WERI-Rb-1 (cell line): ENCODE data around the gene RNF43.
"Not testable (repeated sequence)": the region's sequence is repeated elsewhere in the genome, so short reads cannot be mapped to it uniquely, and the experiment has no call there.

Experiments
- DNase-seq: peaks from one replicate; pipeline ENCODE4 v3.0.0-alpha.2; 2020
- H3K27ac ChIP-seq: fragments of 250-450 bp; sonication (Bioruptor Pico); 2 replicates; pipeline ENCODE4 v1.5.1; 2020; ENCODE audit warnings: mild to moderate bottlenecking, moderate library complexity
- H3K27me3 ChIP-seq: fragments of 250-450 bp; sonication (Bioruptor Pico); 2 replicates; pipeline ENCODE4 v1.5.1; 2021; ENCODE audit warnings: mild to moderate bottlenecking, low read depth, moderate library complexity; ENCODE audit not compliant: insufficient read depth, severe bottlenecking
- H3K36me3 ChIP-seq: fragments of 250-450 bp; sonication (Bioruptor Pico); 2 replicates; pipeline ENCODE4 v1.5.1; 2020; ENCODE audit warnings: mild to moderate bottlenecking, moderate library complexity
- H3K4me3 ChIP-seq: 2 replicates; pipeline ENCODE4 v1.5.1; 2011; ENCODE audit warnings: low read depth, mild to moderate bottlenecking, control low read depth, low read length
- H3K9me3 ChIP-seq: fragments of 250-450 bp; sonication (Bioruptor Pico); 2 replicates; pipeline ENCODE4 v1.5.1; 2021; ENCODE audit warnings: mild to moderate bottlenecking, moderate library complexity; ENCODE audit not compliant: severe bottlenecking
- TF ChIP-seq, protein P1 (sequence below): IDR thresholded peaks from 2 replicates; pipeline ENCODE4 v1.5.1; 2011; ENCODE audit warnings: low read depth, mild to moderate bottlenecking, control low read depth, inconsistent platforms, low read length

RNF43 gene

DNA sequence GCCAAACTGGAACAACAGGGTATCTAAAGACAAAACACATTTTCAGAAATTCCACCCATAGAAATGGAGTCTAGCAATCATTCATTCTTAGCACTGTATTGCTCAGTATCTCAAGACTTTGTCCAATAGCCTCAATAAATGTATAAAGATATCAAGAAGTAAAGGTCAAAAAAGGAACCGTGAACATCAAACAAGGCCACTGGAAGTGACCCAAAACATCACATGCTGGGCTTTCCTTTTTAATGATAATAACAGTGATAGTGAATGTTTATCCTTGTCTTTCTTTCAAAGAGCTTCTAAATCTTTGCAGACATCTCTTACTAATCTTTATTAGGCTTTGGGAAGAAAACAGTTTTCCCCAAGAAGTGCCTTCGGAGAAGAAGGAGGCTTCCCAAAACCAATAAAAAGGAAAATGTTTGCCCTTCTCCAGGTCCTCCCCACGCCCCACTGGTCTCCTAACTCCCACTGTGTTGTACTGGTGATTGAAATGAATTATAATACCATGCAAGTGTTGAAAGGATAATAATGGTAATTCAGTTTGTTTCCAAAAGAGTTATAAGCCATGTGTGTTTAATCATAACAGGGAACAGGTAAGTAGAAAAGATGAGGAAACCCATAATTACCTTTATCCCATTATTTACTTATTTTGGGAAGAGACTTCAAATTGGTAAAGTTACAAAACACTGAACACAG lies 18.6 kb downstream of the RNF43 start:
- DNase-seq: no peak
- TF ChIP-seq, protein P1, sequence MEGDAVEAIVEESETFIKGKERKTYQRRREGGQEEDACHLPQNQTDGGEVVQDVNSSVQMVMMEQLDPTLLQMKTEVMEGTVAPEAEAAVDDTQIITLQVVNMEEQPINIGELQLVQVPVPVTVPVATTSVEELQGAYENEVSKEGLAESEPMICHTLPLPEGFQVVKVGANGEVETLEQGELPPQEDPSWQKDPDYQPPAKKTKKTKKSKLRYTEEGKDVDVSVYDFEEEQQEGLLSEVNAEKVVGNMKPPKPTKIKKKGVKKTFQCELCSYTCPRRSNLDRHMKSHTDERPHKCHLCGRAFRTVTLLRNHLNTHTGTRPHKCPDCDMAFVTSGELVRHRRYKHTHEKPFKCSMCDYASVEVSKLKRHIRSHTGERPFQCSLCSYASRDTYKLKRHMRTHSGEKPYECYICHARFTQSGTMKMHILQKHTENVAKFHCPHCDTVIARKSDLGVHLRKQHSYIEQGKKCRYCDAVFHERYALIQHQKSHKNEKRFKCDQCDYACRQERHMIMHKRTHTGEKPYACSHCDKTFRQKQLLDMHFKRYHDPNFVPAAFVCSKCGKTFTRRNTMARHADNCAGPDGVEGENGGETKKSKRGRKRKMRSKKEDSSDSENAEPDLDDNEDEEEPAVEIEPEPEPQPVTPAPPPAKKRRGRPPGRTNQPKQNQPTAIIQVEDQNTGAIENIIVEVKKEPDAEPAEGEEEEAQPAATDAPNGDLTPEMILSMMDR: no peak
- no peak overlapping the region for H3K4me3 ChIP-seq
- no peak overlapping the region for H3K27ac ChIP-seq
- no peaks in the 10 kb centered on the region for H3K36me3 ChIP-seq
- H3K9me3 ChIP-seq: no peaks in the 10 kb centered on the region
- H3K27me3 ChIP-seq: no peaks in the 10 kb centered on the region

DNA sequence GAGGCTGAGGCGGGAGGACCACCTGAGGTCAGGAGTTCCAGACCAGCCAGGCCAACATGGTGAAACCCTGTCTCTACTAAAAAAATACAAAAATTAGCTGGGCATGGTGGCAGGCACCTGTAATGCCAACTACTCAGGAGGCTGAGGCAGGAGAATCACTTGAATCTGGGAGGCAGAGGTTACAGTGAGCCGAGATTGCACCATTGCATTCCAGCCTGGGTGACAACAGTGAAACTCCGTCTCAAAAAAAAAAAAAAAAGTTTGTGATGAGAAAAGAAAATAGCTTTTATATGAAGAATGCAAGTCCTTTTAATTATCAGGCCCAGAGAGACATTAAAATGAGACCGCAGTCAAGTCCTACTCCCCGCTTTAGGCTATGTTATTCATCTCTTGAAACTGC lies 19.9 kb downstream of the RNF43 start:
- H3K9me3 ChIP-seq, H3K27me3 ChIP-seq, H3K36me3 ChIP-seq, H3K27ac ChIP-seq, DNase-seq, H3K4me3 ChIP-seq: not testable (repeated sequence)

DNA sequence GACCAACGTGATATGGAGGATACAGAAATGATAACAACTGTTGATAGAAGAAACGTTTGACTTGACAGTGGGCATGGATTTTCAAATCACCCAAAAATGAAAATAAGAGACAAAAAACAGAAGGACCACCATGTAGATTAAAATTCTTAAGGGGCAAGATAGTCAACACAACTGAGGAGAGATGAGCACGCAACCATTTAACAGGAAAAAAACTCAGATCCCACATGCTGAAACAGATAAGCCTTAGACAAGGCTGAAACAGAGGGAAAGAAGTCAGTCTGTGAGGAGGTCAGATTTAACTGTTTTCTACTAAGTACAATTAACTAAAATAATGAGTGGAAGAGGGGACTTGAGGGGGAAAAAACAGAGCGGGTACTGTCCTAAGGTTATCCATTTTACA lies 21.2 kb downstream of the RNF43 start:
- H3K27ac ChIP-seq: no peak overlapping the region
- H3K27me3 ChIP-seq: no peaks in the 10 kb centered on the region
- no peaks in the 10 kb centered on the region for H3K9me3 ChIP-seq
- TF ChIP-seq, protein P1: no peak
- no peak for DNase-seq
- H3K4me3 ChIP-seq: no peak overlapping the region
- H3K36me3 ChIP-seq: no peaks in the 10 kb centered on the region

DNA sequence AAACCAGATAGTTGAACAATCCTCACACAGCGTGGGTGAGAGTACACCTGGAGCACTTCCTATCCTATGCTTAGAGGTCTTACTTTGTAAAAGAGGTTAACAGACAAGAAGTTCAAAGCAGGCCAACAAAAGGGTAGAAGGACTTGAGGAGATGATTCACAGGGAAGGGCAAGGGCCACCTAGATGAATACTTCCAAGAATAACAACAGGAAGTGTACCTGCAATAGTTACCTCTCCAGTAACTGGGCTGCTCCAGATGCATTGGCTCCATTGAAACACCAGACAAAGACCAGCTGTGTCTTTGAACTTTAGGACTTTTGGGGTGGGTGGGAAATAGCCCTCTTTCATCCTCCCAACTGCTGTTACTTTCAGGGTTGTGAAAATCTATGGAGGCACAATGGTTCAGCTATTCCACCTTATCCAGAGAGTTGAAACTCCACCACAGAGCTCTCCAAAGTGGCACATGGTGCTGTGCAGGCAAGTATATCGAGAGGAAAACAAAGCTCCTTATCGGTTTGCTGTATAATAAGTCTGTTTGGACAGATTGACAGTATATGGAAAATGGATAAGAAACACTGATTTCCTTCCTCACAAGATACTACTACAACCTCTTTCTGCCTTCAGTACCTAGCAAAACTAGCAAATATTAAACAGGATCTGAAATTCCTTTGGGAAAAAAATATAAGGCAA lies 22.7 kb downstream of the RNF43 start:
- TF ChIP-seq, protein P1: no peak
- no peak overlapping the region for H3K27ac ChIP-seq
- no peak overlapping the region for H3K4me3 ChIP-seq
- H3K9me3 ChIP-seq: no peaks in the 10 kb centered on the region
- H3K27me3 ChIP-seq: no peaks in the 10 kb centered on the region
- H3K36me3 ChIP-seq: no peaks in the 10 kb centered on the region
- DNase-seq: no peak

DNA sequence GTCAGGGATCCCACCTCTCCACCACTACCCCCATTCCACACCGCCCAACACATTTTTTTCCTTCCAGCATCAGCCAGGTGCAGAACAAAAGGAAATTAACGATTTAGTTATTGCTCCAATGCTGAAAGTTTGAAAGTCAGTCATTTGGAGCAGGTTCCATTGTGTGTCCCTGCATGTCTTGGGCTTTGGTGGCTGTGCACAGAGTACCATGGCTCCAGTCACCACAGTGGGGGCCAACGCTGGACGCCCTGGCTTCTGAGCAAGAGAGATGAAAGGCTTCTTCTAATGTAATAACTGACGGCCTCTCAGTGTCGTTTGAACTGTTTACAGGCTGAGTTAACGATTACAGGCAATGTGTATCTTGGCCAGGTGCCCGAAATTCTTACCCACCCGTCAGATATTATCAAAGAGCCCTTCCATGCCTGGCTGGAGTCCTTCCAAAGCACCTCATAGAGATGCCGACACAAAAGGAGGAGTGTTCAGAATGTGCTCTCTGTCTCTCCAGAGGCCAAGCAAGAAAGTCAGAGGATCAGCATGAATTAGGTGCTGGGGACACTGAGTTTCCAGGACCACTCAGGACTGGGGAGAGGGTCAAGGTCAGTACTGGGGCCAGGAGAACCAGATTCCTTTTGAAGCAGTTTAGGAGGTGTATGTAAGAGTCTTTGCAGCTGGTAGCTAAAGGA lies 25.9 kb downstream of the RNF43 start:
- H3K9me3 ChIP-seq: no peaks in the 10 kb centered on the region
- H3K27me3 ChIP-seq: no peaks in the 10 kb centered on the region
- no peaks in the 10 kb centered on the region for H3K36me3 ChIP-seq
- no peak overlapping the region for H3K4me3 ChIP-seq
- no peak overlapping the region for H3K27ac ChIP-seq
- DNase-seq: no peak
- TF ChIP-seq, protein P1: no peak

DNA sequence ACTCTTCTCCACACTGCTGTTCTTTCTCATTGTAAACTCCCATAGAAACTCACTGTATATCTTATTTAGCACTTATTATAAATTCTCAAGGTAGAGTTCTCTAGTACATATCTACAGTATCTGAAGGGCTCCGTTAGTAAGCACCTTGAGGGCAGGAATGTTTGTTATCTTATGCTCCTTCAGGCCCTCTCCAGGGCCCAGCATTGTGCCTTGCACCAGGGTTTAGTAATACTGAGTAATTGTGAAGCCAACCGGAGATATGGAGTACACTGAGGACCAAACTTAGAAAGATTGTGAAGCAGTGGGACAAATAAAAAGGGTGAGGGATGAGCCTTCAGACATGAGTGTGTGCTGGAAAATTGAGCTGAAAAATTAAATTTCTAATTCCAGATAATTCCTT lies 26.4 kb downstream of the RNF43 start:
- Histone ChIP-seq H3K27me3 (no peaks in the 10 kb centered on the region), H3K27ac (no peak overlapping the region), H3K4me3 (no peak overlapping the region), H3K36me3 (no peaks in the 10 kb centered on the region), H3K9me3 (no peaks in the 10 kb centered on the region)
- DNase-seq: no peak
- TF ChIP-seq, protein P1: no peak
